Adrenal gland (tissue), 12 donors: ENCODE results near the gene PRSS50. TPM values are rescaled to one million over a fixed set of nuclear protein-coding genes. Genes with fewer than 3 reads are reported as not detected.
A peak's percentile ranks its signal among the peaks of the same experiment; 100 is the strongest.

Source experiments
- DNase-seq, 7 donors: peaks; one replicate each; pipeline ENCODE4 v3.0.0-alpha.2; 2019 to 2020
- H3K27ac ChIP-seq, 5 donors: fragments of 200-600 bp; sonication (generic) in 4 of 5; 1 replicate in 3 of 5; 2 replicates in 2 of 5; pipeline versions ENCODE4 v1.5.1 to v1.8.0; 2016 to 2020; ENCODE audit warnings: mild to moderate bottlenecking in 1 of 5
- H3K27me3 ChIP-seq: fragments of 200-600 bp; 2 replicates; pipeline ENCODE4 v1.8.0; 2021
- H3K36me3 ChIP-seq, 2 donors: fragments of 200-600 bp; replicated peaks in 1 of 2; 1 replicate in 1 of 2; 2 replicates in 1 of 2; pipeline versions ENCODE4 v1.5.1 to v1.8.0; 2018 to 2022
- H3K4me1 ChIP-seq, 2 donors: fragments of 200-600 bp; replicated peaks in 1 of 2; 1 replicate in 1 of 2; 2 replicates in 1 of 2; pipeline versions ENCODE4 v1.5.1 to v1.8.0; 2018 to 2021
- H3K4me3 ChIP-seq, 4 donors: fragments of 200-600 bp; sonication (generic) in 3 of 4; one replicate each; pipeline ENCODE4 v1.5.1; 2016 to 2018
- H3K9me3 ChIP-seq, 3 donors: fragments of 200-600 bp; sonication (generic) in 1 of 3; replicated peaks in 1 of 3; 1 replicate in 2 of 3; 2 replicates in 1 of 3; pipeline versions ENCODE4 v1.5.1 to v1.8.0; 2016 to 2021
- CTCF ChIP-seq, 6 experiments: fragments of 450-650 bp in 4 of 6; fragments of 200-600 bp in 2 of 6; sonication (generic) in 1 of 6; IDR thresholded peaks; 1 replicate in 5 of 6; 2 replicates in 1 of 6; pipeline versions ENCODE4 v1.5.1 to v1.8.0; 2016 to 2021; ENCODE audit warnings: antibody characterized with exemption in 6 of 6, mild to moderate bottlenecking in 2 of 6, moderate library complexity in 1 of 6
- POLR2A ChIP-seq, 2 donors: fragments of 450-650 bp; IDR thresholded peaks; one replicate each; pipeline ENCODE4 v1.6.1; 2017; ENCODE audit warnings: antibody characterized with exemption in 2 of 2, mild to moderate bottlenecking in 2 of 2, moderate library complexity in 1 of 2
- WGBS, 4 donors: extraction: QIAGEN DNeasy Blood & Tissue Kit in 2 of 4; methylation state at CpG; one replicate each; pipeline versions ENCODE4 v1.1.5 to v1.1.7; 2013 to 2017; 5-methylcytosine and 5-hydroxymethylcytosine counted together
- intact Hi-C, 2 donors: fragments of 100-400 bp; cut with DNase I; formaldehyde crosslinking; loops; one replicate each; pipeline versions ENCODE4 v1.14.1 to v1.15.0; 2022 to 2023
- polyA plus RNA-seq, 3 donors: library from polyadenylated mRNA; stranded (reverse); fragments of 200-250 nt in 2 of 3; fragments of 350-450 nt in 1 of 3; fragmentation: Illumina TruSeq in 1 of 3; extraction: RNeasy Lipid Tissue Mini Kit (QIAGEN cat#74804) in 1 of 3; gene quantifications; one replicate each; pipeline ENCODE4 v1.2.3, GENCODE V29; 2013 to 2014
- total RNA-seq, 9 donors: library from RNA; depleted of rRNA in 4 of 9; stranded (reverse); fragments of >200 nt in 4 of 9; fragments of 120-200 nt in 1 of 9; fragmentation: NEBNext Ultra II Directional in 1 of 9; extraction: Animal tissue kit (Norgen Biotek cat#: 25700) in 1 of 9; gene quantifications; one replicate each; pipeline versions ENCODE4 v1.1.0 to v1.2.4, GENCODE V29; 2013 to 2023
- donor health status: healthy with polysubstance abuse.
- donor health status: Bipolar disorder and iron deficiency.
- donor health status: DM: yes; HTN: yes; CAD: no.
- donor health status: DM: no; HTN: no; CAD: no.
- donor health status: DM: no; HTN: no; CAD: no.
- donor health status: DM: yes; HTN: yes; CAD: no.

Gene PRSS50
- total and polyA plus RNA-seq, 12 donors: 0.07 to 1.9 (median 0.18) TPM; not detected in 4

- H3K27ac ChIP-seq: peak overlapping the region in 1 of 5 donors; percentile 85
- H3K9me3 ChIP-seq: no peaks in the 10 kb centered on the region
- H3K36me3 ChIP-seq: no peaks in the 10 kb centered on the region
- H3K4me1 ChIP-seq: peaks cover 4 to 25% of the 10 kb centered on the region in 2 donors
- no peak for DNase-seq
- H3K27me3 ChIP-seq: no peaks in the 10 kb centered on the region
- WGBS, 4 donors: 69 to 94% (median 85%) methylated on average over 4 of the region's 4 CpGs
- TF ChIP-seq CTCF (IDR thresholded peaks at IDR 0.05) (no peak), POLR2A (IDR thresholded peaks at IDR 0.05) (no peak)
- intact Hi-C loops: loop anchor here (5.0 to 10.0 kb wide), 4 partner anchors 162 to 302 kb away; partner anchors contain the start of gene MYL3 (in 2 of the 2)
- H3K4me3 ChIP-seq: no peak overlapping the region
These were observed 15.2 kb downstream of the PRSS50 start for GRCh38 chr3:46702246-46703012.

GRCh38 chr3:46701181-46701939, 16.3 kb downstream of the PRSS50 start, which contains the start of gene TMIE:
Gene TMIE, plus strand, starts transcription at chr3:46701392. Its CDS starts 96 bp downstream, at chr3:46701488.
- Histone ChIP-seq H3K4me1 (peaks cover 8 to 36% of the 10 kb centered on the region in 2 donors), H3K27me3 (no peaks in the 10 kb centered on the region), H3K36me3 (no peaks in the 10 kb centered on the region), H3K9me3 (no peaks in the 10 kb centered on the region), H3K27ac (peak within 1 kb of the TSS in 2 of 5 donors; percentile 44 to 85), H3K4me3 (peak within 1 kb of the TSS in 1 of 4 donors; percentile 44)
- 6 to 21% (median 6%) methylated on average over 7 to 51 of the region's 51 CpGs for WGBS, 4 donors
- intact Hi-C loops: loop anchor here (5.0 to 10.0 kb wide), 4 partner anchors 163 to 303 kb away; partner anchors contain the start of gene MYL3 (in 2 of the 2)
- peak in 3 of 7 donors; percentile 21 to 59 (median 38) for DNase-seq
- no peak for TF ChIP-seq CTCF (IDR thresholded peaks at IDR 0.05)
- no peak for TF ChIP-seq POLR2A (IDR thresholded peaks at IDR 0.05)

- no peak for TF ChIP-seq POLR2A (IDR thresholded peaks at IDR 0.05)
- Histone ChIP-seq H3K27ac (peak overlapping the region in 1 of 5 donors; percentile 85), H3K4me3 (peak overlapping the region in 1 of 4 donors; percentile 44), H3K9me3 (no peaks in the 10 kb centered on the region), H3K36me3 (no peaks in the 10 kb centered on the region), H3K27me3 (no peaks in the 10 kb centered on the region), H3K4me1 (peaks cover 13 to 42% of the 10 kb centered on the region in 2 donors)
- WGBS, 4 donors: 25 to 42% (median 25%) methylated on average over 3 to 4 of the region's 4 CpGs; no CpG with 5 or more reads in 1 of the 4 donors
- intact Hi-C loops: loop anchor here (5.0 to 10.0 kb wide), 4 partner anchors 164 to 304 kb away; partner anchors contain the start of gene MYL3 (in 2 of the 2)
- DNase-seq: peak; percentile 70 to 96 (median 75)
These were observed 16.9 kb downstream of the PRSS50 start for GRCh38 chr3:46700772-46701171.

GRCh38 chr3:46699676-46700523, 17.8 kb downstream of the PRSS50 start:
- DNase-seq: peak in 6 of 7 donors; percentile 60 to 85 (median 73)
- 71 to 89% (median 79%) methylated on average over 4 to 8 of the region's 8 CpGs for WGBS, 4 donors
- no peaks in the 10 kb centered on the region for H3K36me3 ChIP-seq
- no peak overlapping the region for H3K4me3 ChIP-seq
- intact Hi-C loops: loop anchor here (5.0 to 10.0 kb wide), 4 partner anchors 165 to 305 kb away; partner anchors contain the start of gene MYL3 (in 2 of the 2)
- no peak for TF ChIP-seq POLR2A (IDR thresholded peaks at IDR 0.05)
- TF ChIP-seq CTCF (IDR thresholded peaks at IDR 0.05): no peak
- H3K27me3 ChIP-seq: no peaks in the 10 kb centered on the region
- peaks cover 19 to 50% of the 10 kb centered on the region in 2 donors for H3K4me1 ChIP-seq
- no peaks in the 10 kb centered on the region for H3K9me3 ChIP-seq
- peak overlapping the region in 2 of 5 donors; percentile 44 to 85 for H3K27ac ChIP-seq
